Measurements from ENCODE around the gene ARHGAP44. TPM values are rescaled to one million over a fixed set of nuclear protein-coding genes. Genes with fewer than 3 reads are reported as not detected.

The ARHGAP44 gene
- total RNA-seq, 1 donor from 2014 or later = 6.9 TPM

DNA sequence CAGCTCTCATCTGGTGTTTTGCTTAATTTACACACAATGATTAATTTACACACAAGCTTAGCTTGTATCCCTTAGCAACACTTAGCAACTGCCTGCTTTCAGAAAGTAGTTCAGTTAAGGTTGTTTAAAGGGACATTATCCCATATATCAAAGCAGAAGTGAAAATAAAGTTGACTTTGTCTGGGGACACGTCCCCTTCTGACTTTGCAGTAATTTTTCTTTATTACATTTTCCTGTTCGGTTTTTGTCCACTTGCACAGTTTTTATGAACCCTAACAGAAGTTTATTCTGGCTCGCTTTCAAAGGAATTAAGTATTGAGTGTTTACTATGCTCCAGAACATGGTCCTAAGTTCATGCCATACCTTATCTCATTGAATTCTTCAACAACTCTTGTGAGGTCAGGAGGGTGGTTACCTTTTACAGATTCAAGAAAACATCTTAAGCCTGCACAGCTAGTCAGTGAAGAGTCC is 41.5 kb downstream of the ARHGAP44 start:
- ChIA-PET POLR2A (no interaction called here), CTCF (no interaction called here)
- H3K9me3 Mint-ChIP-seq = peaks cover 26% of the 10 kb centered on the region
- no peaks in the 10 kb centered on the region for H3K4me1 Mint-ChIP-seq
- no peak overlapping the region for H3K4me3 Mint-ChIP-seq
- H3K36me3 Mint-ChIP-seq (ENCODE audit: low read depth) = no peaks in the 10 kb centered on the region
- ATAC-seq (ENCODE audit: low read depth) (no peak), DNase-seq (no peak)
- H3K27me3 Mint-ChIP-seq = no peaks in the 10 kb centered on the region
- TF ChIP-seq, protein P1, sequence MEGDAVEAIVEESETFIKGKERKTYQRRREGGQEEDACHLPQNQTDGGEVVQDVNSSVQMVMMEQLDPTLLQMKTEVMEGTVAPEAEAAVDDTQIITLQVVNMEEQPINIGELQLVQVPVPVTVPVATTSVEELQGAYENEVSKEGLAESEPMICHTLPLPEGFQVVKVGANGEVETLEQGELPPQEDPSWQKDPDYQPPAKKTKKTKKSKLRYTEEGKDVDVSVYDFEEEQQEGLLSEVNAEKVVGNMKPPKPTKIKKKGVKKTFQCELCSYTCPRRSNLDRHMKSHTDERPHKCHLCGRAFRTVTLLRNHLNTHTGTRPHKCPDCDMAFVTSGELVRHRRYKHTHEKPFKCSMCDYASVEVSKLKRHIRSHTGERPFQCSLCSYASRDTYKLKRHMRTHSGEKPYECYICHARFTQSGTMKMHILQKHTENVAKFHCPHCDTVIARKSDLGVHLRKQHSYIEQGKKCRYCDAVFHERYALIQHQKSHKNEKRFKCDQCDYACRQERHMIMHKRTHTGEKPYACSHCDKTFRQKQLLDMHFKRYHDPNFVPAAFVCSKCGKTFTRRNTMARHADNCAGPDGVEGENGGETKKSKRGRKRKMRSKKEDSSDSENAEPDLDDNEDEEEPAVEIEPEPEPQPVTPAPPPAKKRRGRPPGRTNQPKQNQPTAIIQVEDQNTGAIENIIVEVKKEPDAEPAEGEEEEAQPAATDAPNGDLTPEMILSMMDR (IDR thresholded peaks at IDR 0.05) = no peak
- H3K27ac Mint-ChIP-seq = no peak overlapping the region
- intact Hi-C loops (cut with micrococcal nuclease) = no loop called here

DNA sequence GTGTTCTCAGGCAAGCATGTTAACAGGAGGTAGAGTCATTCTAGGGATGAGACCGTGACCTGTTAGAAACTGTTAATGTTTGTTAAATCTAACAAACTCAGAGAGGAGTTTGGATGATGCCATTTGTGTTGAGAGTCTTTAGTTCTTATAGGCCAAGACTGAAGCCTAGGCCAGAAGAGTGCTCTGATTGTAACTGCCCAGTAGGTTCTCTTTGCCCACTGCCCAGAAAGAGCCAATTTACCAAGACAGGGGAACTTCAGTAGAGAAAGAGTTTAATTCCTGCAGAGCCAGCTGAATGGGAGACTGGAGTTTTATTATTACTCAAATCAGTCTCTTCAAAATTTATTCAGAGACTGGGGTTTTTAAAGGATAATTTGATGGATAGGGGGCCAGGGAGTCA is 42.5 kb downstream of the ARHGAP44 start:
- intact Hi-C loops (cut with micrococcal nuclease) = no loop called here
- no peaks in the 10 kb centered on the region for H3K36me3 Mint-ChIP-seq (ENCODE audit: low read depth)
- CTCF ChIA-PET = no interaction called here
- POLR2A ChIA-PET = no interaction called here
- H3K9me3 Mint-ChIP-seq = peaks cover 26% of the 10 kb centered on the region
- no peak for ATAC-seq (ENCODE audit: low read depth)
- H3K4me3 Mint-ChIP-seq = no peak overlapping the region
- TF ChIP-seq, protein P1 (IDR thresholded peaks at IDR 0.05) = no peak
- H3K4me1 Mint-ChIP-seq = no peaks in the 10 kb centered on the region
- H3K27me3 Mint-ChIP-seq = no peaks in the 10 kb centered on the region
- H3K27ac Mint-ChIP-seq = no peak overlapping the region
- no peak for DNase-seq

DNA sequence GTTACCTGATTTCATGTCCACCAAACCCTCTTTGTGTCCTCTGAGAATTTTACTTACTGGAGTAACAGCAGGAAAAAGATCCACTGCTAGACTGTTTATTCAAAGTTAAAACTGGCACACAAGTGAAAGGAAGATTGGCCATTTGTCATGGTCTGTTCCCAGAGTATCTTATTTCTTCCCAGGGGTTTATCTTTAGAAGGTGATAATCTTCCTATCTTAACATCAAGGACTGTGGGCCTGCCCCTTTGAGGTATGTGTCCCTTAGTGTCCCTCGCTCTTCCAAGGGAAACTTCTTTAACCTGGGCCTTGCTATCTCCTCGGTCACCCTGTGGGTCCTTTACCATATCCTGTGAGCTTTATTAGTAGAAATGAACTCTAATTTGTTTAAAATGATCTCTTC is 49.7 kb downstream of the ARHGAP44 start:
- H3K4me3 Mint-ChIP-seq = no peak overlapping the region
- POLR2A ChIA-PET = no interaction called here
- TF ChIP-seq, protein P1 (IDR thresholded peaks at IDR 0.05) = no peak
- ATAC-seq (ENCODE audit: low read depth) (no peak), DNase-seq (no peak)
- H3K27ac Mint-ChIP-seq = no peak overlapping the region
- peaks cover 3% of the 10 kb centered on the region for H3K9me3 Mint-ChIP-seq
- H3K36me3 Mint-ChIP-seq (ENCODE audit: low read depth) = no peaks in the 10 kb centered on the region
- CTCF ChIA-PET = no interaction called here
- no peaks in the 10 kb centered on the region for H3K27me3 Mint-ChIP-seq
- no peaks in the 10 kb centered on the region for H3K4me1 Mint-ChIP-seq
- intact Hi-C loops (cut with micrococcal nuclease) = no loop called here

DNA sequence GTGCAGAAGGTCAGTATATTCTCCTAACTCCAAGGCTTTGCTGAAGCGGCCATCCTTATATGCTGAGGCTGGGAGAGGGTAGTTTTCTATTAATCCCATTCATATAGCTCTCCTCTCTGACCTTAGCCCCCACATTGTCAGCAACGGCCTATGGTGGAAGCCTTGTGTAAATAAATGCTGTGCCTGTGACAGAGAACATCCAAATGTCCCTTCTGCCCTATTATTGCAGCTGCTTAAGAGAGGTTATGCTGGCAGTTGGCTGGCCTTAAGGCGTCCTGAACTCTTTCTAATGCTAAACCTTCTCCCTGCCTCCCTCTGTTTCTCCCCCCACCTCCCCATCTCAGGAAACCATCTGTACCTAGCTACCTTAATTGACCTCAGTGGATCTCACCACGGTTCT is 53.6 kb downstream of the ARHGAP44 start:
- Mint-ChIP-seq H3K4me1 (no peaks in the 10 kb centered on the region), H3K27me3 (no peaks in the 10 kb centered on the region), H3K27ac (no peak overlapping the region), H3K9me3 (peaks cover 3% of the 10 kb centered on the region), H3K36me3 (ENCODE audit: low read depth) (no peaks in the 10 kb centered on the region), H3K4me3 (no peak overlapping the region)
- CTCF ChIA-PET = no interaction called here
- intact Hi-C loops (cut with micrococcal nuclease) = no loop called here
- POLR2A ChIA-PET = no interaction called here
- DNase-seq (no peak), ATAC-seq (ENCODE audit: low read depth) (no peak)
- TF ChIP-seq, protein P1 (IDR thresholded peaks at IDR 0.05) = no peak

DNA sequence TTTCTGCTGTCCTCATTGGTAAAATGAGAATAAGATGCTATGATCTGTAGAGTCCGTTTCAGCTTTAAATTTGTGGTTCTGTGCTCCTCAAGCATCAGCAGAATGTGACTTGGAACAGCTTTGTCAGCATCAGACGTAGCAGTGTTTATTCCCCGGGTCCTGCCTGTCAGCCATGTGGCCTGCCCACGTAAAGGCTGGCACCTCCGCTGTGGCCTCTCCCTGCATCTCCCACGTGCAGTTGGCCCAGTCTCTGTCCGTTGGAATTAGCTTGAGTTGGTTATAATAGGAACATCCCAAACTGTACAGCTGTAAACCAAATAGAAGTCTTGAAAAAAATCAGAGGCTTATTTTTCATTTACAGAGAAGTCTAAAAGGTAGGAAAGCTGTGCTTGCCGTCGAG is 61.7 kb downstream of the ARHGAP44 start:
- ATAC-seq (ENCODE audit: low read depth) (no peak), DNase-seq (no peak)
- Mint-ChIP-seq H3K9me3 (no peaks in the 10 kb centered on the region), H3K36me3 (ENCODE audit: low read depth) (no peaks in the 10 kb centered on the region), H3K27ac (no peak overlapping the region), H3K27me3 (no peaks in the 10 kb centered on the region), H3K4me3 (no peak overlapping the region), H3K4me1 (no peaks in the 10 kb centered on the region)
- ChIA-PET CTCF (no interaction called here), POLR2A (no interaction called here)
- intact Hi-C loops (cut with micrococcal nuclease) = no loop called here
- TF ChIP-seq, protein P1 (IDR thresholded peaks at IDR 0.05) = no peak
